ENCODE results near the gene DAPK1.

DNA sequence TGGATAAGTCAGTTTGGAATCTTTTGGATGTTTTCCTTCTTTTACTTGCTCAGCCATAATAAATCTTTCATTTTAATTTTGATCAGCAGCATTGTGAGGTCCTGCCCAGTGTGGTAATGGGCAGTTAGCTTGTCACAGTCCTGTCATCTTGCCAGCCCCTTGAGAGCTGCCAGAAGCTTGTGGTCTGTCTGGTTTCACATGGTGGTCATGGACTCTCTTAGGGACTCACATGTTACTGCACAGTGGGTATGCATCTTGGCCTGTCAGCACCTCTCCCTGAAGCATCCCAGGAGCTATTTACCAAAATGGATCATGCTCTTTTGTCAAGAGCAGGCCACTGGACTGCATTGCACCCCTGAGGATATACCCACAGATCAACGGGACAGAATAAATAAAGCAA, 60.3 kb downstream of the DAPK1 start:
- TF ChIP-seq, protein P1, sequence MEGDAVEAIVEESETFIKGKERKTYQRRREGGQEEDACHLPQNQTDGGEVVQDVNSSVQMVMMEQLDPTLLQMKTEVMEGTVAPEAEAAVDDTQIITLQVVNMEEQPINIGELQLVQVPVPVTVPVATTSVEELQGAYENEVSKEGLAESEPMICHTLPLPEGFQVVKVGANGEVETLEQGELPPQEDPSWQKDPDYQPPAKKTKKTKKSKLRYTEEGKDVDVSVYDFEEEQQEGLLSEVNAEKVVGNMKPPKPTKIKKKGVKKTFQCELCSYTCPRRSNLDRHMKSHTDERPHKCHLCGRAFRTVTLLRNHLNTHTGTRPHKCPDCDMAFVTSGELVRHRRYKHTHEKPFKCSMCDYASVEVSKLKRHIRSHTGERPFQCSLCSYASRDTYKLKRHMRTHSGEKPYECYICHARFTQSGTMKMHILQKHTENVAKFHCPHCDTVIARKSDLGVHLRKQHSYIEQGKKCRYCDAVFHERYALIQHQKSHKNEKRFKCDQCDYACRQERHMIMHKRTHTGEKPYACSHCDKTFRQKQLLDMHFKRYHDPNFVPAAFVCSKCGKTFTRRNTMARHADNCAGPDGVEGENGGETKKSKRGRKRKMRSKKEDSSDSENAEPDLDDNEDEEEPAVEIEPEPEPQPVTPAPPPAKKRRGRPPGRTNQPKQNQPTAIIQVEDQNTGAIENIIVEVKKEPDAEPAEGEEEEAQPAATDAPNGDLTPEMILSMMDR (IDR thresholded peaks at IDR 0.05): no peak
- no peak for TF ChIP-seq ZFX (IDR thresholded peaks at IDR 0.05; ENCODE audit: borderline replicate concordance)

All from 22Rv1 (cell line).